PC-9 (cell line): ENCODE results near the gene AGBL2.

Source experiments
- EZH2 ChIP-seq: fragments of 200-600 bp; sonication (generic); IDR thresholded peaks from 2 replicates; pipeline ENCODE4 v1.8.0; 2017; ENCODE audit warnings: antibody characterized with exemption, low read depth
- TF ChIP-seq, protein P1 (sequence below): fragments of 200-600 bp; sonication (generic); conservative IDR thresholded peaks from 2 replicates; pipeline ENCODE4 v1.6.1; 2017; ENCODE audit warnings: mixed run types, antibody characterized with exemption, mild to moderate bottlenecking, moderate library complexity

DNA sequence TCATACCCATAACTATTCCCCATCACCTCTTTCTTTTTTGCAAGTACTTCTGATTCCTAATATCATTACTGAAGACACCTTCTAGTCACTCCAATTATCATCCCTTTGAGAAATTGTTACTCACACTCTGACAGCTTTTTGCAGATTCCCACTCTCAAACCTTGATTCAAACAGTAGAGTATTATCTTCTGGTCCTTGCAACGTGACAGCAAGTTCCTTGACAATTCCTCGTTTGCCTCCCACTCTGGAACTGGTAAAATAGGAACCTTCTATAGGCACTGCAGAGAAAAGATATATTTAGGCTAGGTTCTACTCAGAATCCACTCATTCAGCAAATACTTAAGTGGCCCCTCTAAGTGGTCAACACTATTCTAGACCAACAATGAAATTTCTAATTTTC lies 23.2 kb downstream of the AGBL2 start:
- TF ChIP-seq, protein P1, sequence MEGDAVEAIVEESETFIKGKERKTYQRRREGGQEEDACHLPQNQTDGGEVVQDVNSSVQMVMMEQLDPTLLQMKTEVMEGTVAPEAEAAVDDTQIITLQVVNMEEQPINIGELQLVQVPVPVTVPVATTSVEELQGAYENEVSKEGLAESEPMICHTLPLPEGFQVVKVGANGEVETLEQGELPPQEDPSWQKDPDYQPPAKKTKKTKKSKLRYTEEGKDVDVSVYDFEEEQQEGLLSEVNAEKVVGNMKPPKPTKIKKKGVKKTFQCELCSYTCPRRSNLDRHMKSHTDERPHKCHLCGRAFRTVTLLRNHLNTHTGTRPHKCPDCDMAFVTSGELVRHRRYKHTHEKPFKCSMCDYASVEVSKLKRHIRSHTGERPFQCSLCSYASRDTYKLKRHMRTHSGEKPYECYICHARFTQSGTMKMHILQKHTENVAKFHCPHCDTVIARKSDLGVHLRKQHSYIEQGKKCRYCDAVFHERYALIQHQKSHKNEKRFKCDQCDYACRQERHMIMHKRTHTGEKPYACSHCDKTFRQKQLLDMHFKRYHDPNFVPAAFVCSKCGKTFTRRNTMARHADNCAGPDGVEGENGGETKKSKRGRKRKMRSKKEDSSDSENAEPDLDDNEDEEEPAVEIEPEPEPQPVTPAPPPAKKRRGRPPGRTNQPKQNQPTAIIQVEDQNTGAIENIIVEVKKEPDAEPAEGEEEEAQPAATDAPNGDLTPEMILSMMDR = no peak
- no peak for TF ChIP-seq EZH2
